Chondrocyte (in vitro differentiated cells): ENCODE data around the gene ITM2C. TPM values are rescaled to one million over a fixed set of nuclear protein-coding genes. Genes with fewer than 3 reads are reported as not detected.
A peak's percentile ranks its signal among the peaks of the same experiment; 100 is the strongest.

Source experiments
- DNase-seq: peaks from one replicate; pipeline ENCODE4 v3.0.0; 2021; ENCODE audit warnings: mixed read lengths, low spot score
- H3K27ac Mint-ChIP-seq: one replicate; pipeline ENCODE4 v1.8.0; 2021; ENCODE audit warnings: mild to moderate bottlenecking, moderate library complexity, mixed read lengths; ENCODE audit not compliant: unreplicated experiment
- H3K27me3 Mint-ChIP-seq: 2 replicates; pipeline ENCODE4 v1.8.0; 2021; ENCODE audit warnings: low read depth, mixed read lengths
- H3K36me3 Mint-ChIP-seq: 2 replicates; pipeline ENCODE4 v1.8.0; 2021; ENCODE audit warnings: low read depth, mixed read lengths
- H3K4me1 Mint-ChIP-seq: 2 replicates; pipeline ENCODE4 v1.8.0; 2021; ENCODE audit warnings: low read depth, mild to moderate bottlenecking, mixed read lengths
- H3K4me3 Mint-ChIP-seq: one replicate; pipeline ENCODE4 v1.8.0; 2021; ENCODE audit warnings: mild to moderate bottlenecking, moderate library complexity, mixed read lengths; ENCODE audit not compliant: unreplicated experiment
- H3K9me3 Mint-ChIP-seq: 2 replicates; pipeline ENCODE4 v1.8.0; 2021; ENCODE audit warnings: low read depth, mixed read lengths
- CTCF ChIP-seq: fragments of 200-600 bp; sonication (generic); IDR thresholded peaks from 2 replicates; pipeline ENCODE4 v1.5.0; 2021; ENCODE audit warnings: antibody characterized with exemption, mild to moderate bottlenecking, moderate library complexity
- total RNA-seq: library from RNA; stranded (reverse); gene quantifications from 3 replicates; pipeline ENCODE4 v1.2.1, GENCODE V29; 2021

ITM2C gene
- total RNA-seq, 1 donor from 2014 or later, result 208 TPM

GRCh38 chr2:230870544-230871360 lies 6.0 kb downstream of the ITM2C start:
- H3K27ac Mint-ChIP-seq, result peak overlapping the region; percentile 81
- no peaks in the 10 kb centered on the region for H3K9me3 Mint-ChIP-seq
- no peak for DNase-seq
- H3K4me3 Mint-ChIP-seq, result no peak overlapping the region
- H3K27me3 Mint-ChIP-seq, result no peaks in the 10 kb centered on the region
- no peak for TF ChIP-seq CTCF
- peaks cover 49% of the 10 kb centered on the region for H3K4me1 Mint-ChIP-seq
- H3K36me3 Mint-ChIP-seq, result peaks cover 6% of the 10 kb centered on the region

- TF ChIP-seq CTCF, result no peak
- H3K27me3 Mint-ChIP-seq, result no peaks in the 10 kb centered on the region
- no peak overlapping the region for H3K27ac Mint-ChIP-seq
- peaks cover 41% of the 10 kb centered on the region for H3K4me1 Mint-ChIP-seq
- peaks cover 9% of the 10 kb centered on the region for H3K36me3 Mint-ChIP-seq
- DNase-seq, result no peak
- no peak overlapping the region for H3K4me3 Mint-ChIP-seq
- no peaks in the 10 kb centered on the region for H3K9me3 Mint-ChIP-seq
Measured at GRCh38 chr2:230871361-230872150, 6.8 kb downstream of the ITM2C start.

GRCh38 chr2:230872151-230872967 lies 7.6 kb downstream of the ITM2C start:
- H3K36me3 Mint-ChIP-seq, result peaks cover 11% of the 10 kb centered on the region
- no peaks in the 10 kb centered on the region for H3K9me3 Mint-ChIP-seq
- H3K27me3 Mint-ChIP-seq, result no peaks in the 10 kb centered on the region
- TF ChIP-seq CTCF, result no peak
- peaks cover 33% of the 10 kb centered on the region for H3K4me1 Mint-ChIP-seq
- H3K4me3 Mint-ChIP-seq, result no peak overlapping the region
- peak; percentile 81 for DNase-seq
- H3K27ac Mint-ChIP-seq, result no peak overlapping the region

- H3K27ac Mint-ChIP-seq, result no peak overlapping the region
- peak; percentile 71 for DNase-seq
Measured at GRCh38 chr2:230872968-230873660, 8.4 kb downstream of the ITM2C start.

More at GRCh38 chr2:230872968-230873660, 8.4 kb downstream of the ITM2C start:
- Mint-ChIP-seq H3K9me3 (no peaks in the 10 kb centered on the region), H3K4me3 (no peak overlapping the region), H3K4me1 (peaks cover 28% of the 10 kb centered on the region), H3K27me3 (no peaks in the 10 kb centered on the region), H3K36me3 (peaks cover 14% of the 10 kb centered on the region)
- TF ChIP-seq CTCF, result no peak
